GM19238 (cell line): Measurements from ENCODE around the gene TBX2.

Experiments
- DNase-seq: peaks from one replicate; pipeline ENCODE4 v3.0.0; 2011; ENCODE audit warnings: low spot score; ENCODE audit not compliant: insufficient read length

TBX2 gene

DNA sequence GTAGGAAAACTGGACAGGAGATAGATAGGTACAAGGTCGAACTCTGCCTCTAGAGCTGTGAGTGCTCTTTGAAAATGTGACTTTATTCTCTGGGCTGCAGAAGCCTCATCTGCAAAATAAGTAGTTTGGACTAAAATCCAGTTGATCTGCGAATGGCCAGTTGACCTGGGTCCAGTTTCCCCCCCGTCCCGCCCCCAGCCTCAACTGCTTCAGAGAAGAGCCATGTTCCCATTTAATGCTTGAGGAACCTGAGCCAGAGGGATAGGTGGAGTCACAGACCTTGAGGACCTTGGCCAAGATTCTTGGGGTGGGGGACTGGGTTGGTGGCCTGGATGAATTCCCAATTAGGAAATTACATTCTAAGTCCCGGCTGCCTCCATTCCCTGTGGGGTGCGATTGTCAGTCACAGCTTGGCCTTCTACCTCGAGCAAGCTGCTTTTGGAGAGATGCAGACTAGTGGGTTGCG lies 14.1 kb downstream of the TBX2 start:
- no peak for DNase-seq

DNA sequence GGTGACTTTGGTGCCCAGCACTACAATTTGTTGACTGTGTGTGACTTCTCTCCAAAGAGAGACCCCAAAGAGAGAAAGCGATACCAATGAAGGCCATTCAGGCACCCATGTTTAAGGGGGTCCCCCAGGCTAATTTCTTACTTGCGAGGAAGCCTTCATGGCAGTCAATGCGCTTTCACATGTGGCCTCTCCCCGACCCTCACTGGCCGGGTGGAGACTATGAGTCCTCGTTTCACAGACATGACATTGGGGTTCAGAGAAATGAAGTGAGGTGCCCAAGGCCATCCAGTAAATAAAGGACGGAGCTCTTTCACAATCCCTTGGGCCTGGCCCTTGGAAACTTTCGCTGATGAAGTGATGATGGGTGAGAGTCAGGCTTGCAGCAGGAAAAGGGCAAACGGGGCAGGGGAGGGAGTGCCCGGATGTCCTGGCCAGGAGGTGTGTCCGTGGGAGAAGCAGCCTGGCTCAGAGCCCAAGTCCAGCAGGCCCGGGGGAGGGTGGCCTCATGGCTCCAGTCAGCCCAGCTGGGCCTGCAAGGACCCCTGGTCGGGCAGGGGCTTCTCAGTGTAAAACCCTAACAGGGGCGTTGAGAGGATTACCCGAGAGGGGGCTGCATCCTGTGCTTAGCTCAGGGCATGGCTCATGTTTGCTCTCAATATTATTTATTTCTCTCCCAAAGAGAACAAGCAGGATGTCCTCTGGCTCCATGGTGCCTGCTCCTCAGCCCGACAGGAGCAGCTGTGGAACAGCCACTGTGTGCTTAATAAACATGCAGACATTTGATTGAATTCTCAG lies 14.7 kb downstream of the TBX2 start:
- DNase-seq, result no peak

DNA sequence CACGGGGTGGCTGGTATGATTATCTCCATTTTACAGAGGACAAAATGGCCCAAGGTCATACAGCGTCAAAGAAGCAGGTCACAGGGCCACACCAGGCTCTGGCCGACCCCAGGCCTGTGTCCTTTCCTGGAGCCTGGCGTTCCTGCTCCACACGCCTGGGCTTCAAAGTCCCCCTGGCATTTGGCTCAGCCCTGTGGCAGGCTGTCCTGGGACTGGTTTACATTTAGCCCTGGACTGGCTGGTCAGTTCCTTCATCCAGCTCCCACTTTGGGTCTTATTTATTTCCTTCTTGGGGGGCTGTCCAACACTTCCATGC lies 15.3 kb downstream of the TBX2 start:
- no peak for DNase-seq

DNA sequence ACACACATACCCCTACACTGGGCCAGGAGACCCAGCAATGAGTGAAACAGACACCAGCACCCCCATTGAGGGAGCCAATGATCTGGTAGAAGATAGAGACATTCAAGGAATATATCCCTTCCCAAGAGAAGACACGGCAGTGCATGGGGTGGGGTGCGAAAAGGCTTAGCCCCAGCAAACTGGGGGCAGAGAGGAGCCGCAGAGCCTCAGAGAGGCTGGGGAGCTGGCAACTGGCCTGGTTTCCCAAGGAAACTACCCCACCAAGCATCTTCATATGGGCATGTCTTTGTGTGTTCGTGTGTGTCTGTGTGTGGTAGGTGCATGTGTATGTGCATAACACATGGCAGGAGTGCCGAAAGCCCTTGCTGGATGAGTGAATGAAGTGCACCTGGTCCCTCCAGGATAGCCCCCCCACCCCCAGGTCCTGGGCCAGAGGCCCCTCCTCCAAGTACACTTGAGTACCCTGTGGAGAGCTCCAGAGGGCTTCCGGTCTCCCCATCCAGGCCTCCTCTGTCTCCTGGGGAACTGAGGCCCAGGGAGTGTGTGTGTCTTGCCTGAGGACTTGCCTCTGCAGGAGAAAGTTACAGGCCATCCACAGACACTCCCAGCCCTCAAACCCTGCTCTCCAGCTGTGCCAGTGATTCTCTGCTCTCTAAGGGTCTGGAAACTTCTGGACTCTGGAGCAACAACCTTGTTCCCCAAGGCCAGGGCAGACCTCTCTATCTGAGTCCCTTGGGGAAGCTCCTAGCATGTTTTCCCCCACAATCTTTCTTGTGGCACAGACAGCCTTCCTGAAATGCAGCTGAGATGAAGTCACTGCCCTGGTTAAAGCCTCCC lies 15.9 kb downstream of the TBX2 start:
- no peak for DNase-seq

DNA sequence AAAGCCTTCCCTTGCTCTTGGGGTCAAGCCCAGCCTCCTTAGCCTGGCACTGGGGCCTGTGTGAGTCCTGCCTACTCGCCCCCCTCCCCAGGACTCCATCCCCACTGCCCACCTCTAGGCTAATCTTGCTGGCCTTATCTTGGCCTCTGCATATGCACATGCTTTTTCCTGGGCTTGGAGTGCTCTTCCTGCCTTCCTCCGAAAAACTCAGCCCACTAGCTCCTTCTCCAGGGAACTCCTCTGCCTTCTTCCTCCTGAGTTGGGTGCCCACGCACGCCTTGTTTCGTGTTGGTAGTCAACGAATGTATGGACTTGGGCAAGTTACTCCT lies 16.5 kb downstream of the TBX2 start:
- DNase-seq, result no peak

DNA sequence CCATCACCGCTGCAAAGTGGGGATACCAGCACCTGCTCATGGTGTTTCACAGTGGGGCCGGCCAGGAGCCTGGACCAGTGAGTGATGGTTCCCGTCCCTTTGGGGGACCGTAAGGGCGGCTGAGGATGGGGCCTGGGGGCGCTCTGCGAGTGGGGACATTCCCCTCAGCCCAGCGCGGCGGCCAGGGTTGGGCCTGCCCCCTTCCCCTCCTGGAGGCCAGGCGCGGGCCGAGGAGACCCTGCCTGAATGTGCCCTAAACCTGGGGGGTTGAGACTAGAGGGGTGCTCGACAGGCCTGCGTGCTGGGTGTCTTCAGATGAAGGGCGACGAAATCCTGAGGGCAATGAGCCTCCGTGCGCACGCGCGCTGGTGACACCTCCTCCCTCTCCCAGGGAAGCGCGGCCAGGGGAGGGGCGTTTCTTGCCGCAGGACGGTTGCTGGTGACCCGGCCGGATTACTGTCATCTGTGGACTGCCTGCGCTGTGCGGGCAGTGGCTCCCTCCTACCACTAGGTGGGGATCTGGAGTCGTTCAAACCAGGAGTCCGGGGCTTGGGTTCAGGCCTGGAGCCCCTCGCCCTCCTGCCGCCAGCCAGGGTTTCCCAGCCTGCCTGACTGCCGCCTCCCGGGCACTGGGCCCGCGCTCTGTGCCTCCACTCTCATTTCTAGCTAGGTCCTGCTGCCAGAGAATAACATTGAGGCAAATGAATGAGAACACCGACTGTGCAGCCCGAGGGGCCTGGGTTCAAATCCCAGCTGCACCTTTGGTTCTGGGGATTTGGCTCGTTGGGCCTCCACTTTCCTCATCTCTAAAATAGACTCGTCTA lies 17.1 kb downstream of the TBX2 start:
- no peak for DNase-seq

DNA sequence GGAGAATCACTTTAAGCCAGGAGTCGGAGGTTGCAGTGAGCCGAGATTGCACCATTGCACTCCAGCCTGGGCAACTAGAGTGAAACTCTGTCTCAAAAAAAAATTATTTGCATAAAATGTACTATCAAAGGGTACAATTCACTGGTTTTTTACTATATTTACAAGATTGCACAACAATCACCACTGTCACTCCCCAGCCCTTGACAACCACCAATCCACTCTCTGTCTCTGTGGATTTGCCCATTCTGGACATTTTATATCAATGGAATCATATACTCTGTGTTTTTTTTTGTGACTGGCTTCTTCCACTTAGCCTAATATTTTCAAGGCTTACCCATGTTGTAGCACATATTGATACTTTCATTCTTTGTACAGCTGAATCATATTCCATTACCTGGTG lies 18.8 kb downstream of the TBX2 start:
- no peak for DNase-seq

DNA sequence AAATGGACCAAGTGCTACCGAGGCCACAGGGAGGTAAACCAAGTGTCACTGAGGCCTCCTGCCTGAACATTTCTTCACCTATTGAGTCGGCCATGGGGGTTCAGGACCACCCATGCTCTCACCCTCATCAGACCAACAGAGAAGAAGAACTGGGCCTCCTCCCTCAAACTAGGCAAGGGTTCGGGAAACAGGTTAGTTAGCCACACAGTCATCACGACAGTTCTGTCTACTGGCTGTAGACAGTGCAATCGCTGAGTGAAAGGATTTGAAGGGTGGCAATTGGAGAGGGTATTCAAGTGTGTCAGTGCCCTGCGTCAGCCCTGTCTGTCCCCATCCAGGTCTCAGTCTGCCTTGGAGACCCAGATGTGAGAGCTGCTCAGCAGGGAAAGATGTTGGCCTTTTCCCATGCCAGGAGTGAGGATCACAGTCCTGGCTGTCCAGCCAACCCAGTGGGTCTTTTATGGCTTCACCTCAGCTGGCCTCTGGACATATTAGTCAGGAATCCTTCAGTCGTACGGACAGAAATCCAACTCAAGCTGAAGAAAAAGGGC lies 19.9 kb downstream of the TBX2 start:
- DNase-seq, result no peak

DNA sequence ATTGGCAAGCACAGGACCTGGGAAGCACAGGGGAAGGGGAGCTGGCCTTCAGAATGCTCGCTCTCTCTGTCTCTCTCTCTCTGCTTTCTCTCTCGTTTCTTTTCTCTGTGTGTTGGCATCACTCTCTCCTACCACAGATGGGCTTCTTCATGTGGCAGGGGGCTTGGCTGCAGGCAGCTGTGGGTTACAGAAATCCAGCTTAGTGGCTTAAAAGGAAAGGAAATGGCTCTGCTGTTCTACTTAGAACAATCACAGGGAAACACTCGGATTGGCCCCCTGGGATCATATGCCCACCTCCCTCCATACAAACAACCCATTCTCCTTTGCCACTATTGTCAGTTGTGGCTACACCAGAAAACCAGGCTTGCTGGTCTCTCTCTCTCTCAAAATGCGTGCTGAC lies 20.4 kb downstream of the TBX2 start:
- DNase-seq, result no peak

DNA sequence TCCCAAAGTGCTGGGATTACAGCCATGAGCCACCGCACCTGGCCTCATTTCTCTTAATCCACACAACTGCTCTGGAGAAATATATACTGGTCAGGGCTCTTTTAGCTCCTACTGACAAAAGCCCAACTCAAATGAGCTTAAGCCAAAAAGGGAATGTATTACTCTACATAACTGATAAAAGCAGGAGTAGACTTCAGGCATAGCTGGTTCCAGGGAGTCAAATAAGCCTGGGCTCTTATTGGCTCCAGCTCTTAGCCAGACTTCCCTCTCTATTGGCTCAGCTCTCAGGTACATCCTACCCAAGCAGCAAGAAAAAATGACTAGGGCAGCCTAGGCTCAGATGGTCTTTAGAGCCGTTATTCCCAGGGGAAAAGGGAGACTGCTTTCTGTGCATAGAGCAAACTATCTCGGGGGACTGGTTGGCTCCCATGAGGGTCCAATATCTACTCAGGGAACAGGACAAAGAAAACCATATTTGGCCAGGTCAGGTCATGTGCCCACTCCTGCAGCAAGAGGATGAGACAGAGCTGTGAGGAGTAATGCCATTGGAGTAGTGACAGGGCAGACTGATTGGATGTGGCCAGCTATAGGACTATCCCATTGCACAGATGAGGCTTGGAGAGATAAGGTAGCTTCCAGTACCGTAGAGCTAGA lies 21.2 kb downstream of the TBX2 start:
- no peak for DNase-seq

DNA sequence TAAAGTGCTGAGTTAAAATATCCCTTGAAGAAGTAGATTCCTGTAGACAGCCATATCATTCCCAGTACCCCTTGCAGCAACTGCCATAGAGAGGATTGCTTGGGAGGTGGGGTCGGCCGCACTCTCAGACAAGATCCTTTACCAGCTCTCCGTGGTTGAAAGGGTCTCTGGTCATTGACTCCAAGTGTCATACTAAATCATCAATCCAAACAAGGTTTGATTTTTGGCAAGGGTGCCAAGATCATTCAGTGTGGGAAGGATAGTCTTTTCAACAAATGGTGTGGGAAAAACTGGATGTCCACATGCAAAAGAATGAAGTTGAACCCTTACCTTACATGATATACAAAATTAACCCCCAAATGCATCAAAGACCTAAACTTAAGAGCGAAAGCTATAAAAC lies 21.8 kb downstream of the TBX2 start:
- DNase-seq, result no peak

DNA sequence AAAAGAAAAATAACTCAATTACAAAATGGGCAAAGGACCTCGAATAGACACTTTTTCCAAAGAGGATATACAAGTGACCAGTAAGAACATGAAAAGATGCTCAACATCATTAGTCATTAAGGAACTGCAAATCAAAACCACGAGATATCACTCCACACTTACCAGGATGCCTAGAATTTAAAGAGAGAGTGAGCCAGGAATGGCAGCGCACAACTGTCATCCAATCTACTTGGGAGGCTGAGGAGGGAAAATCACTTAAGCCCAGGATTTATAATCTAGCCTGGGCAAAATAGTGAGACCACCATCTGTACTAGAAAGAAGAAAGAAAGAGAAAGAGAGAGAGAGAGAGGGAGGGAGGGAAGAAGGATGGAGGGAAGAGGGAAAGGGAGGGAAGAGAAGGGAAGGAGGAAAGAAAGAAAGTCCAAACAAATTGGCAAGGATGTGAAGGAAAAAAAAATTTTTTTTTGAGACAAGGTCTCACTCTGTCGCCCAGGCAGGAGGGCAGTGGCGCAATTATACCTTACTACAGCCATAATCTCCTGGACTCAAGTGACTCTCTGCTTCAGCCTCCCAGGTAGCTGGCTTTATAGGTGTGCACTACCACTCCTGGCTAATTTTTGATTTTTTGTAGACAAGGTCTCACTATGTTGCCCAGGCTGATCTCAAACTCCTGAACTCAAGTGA lies 22.6 kb downstream of the TBX2 start:
- DNase-seq, result no peak

DNA sequence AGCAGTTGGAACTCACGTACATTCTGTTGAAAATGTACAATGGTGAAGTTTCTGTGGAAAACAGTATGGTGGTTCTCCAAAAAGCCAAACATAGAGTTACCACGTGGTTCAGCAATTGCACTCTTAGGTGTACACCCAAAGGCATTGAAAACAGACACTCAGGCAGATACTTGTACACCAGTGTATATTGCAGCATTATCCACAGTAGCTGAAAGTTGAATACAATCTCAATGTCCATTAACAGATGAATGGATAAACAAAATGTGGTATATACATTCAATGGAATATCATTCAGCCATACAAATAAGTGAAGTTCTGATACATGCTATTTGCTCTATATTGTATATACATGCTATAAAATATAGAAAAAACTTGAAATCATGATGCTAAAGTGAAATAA lies 23.2 kb downstream of the TBX2 start:
- DNase-seq, result no peak

DNA sequence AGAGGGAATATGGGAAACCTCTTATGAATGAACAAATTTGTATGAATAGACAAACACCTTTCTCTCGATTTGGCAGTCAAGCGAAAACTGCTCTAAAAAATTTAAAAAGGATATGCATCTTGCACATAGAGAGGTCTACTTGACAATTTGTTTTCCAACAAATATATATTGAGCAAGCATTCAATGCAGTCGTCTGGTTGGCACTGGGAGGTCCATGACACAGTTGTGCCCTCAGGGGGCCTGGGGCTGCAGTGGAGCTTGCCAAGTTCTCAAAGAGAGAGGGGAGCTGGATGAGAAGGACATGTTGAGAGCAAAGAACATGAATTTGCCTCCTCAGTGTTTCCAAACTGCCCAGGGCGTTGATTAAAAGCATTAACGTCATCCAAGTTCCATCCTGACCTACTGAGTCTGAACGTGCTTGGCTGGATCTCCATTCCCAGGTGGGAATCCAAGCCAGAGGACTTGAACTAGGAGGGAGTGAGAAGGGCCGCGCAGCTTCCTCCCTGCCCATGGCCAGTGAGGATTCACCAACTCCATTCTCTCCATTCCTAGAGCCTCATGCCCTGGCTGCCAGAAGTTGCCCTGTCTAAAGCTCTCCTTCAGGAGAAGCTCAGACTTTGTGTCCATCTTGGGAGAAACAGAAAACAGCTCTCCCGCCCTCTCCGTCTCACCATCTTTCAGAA lies 24.5 kb downstream of the TBX2 start:
- no peak for DNase-seq

DNA sequence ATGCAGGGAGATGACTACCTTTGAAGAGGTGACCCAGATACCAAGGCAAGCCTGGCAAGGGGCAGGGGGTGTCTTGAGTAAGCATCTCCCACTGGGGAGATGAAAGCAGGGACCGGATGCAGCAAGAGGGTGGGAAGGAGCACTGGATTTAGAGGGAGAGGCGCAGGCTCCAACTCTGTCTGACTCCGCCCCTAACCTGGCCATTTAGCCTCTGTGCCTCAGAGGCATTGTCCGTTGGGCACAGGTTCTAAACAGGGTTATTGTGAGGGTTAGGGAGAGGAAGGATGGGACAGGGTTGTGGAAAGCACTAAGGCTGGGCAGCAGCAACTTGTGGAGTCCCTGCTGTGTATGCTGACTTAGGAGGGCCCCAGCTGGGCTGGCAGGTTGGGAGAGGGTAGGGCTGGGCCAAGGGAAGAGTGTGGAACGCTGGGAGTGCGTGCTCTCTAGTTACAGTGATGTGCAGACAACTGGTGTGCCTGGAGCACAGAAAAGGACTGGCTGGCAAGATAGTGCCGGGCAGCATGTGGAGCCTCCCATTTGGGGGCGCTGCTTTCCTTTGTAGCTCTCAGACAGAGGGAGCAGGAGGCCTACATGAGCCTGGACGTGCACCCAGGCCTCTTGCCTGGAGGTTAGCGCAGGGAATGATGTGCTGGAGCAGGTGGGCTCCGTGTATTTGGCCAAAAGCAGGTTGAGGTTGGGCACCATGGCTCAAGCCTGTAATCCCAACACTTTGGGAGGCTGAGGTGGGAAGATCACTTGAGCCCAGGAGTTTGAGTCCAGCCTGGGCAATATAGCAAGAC lies 26.2 kb downstream of the TBX2 start:
- DNase-seq, result no peak

DNA sequence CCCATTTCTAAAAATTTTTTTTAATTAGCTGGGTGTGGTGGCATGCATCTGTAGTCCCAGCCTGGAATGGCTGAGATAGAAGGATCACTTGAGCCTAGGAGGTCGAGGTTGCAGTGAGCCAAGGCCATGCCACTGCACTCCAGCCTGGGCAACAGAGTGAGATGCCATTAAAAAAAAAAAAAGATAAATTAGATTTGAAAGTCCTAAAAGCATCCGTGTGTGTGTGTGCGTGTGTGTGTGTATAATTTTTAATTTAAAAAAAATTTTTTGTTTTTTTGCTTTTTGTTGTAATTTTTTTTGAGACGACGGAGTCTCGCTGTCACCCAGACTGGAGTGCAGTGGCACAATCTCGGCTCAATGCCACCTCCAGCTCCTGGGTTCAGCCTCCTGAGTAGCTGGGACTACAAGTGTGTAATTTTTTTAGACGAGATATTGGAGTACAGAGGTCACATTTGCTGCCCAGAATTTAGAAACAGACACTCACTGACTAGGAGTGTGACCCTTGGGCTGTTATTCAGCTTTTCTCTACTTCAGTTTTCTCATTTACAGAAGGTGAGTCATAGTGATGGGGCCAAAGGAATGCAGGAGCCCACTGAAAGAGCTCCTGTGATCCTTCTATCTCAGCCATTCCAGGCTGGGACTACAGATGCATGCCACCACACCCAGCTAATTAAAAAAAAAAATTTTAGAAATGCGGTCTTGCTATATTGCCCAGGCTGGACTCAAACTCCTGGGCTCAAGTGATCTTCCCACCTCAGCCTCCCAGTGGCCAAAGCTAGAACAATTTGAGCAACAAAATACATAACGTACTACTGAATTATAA lies 27.1 kb downstream of the TBX2 start:
- no peak for DNase-seq

DNA sequence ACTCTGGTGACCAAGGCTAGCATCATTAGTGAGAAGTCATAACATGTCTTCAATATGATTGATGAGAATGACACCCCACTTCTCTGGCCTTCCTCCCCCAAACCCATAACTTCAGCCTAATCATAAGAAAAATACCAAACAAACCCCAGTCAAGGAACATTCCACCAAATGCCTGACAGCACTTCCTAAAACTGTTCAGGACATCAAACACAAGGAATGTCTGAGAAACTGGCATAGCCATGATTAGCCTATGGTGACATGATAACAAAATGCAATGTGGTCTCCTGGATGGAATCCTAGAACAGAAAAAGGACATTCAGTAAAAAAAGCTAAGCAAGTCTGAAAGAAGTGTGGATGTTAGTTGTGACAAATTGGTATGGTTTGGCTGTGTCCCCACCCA lies 27.9 kb downstream of the TBX2 start:
- no peak for DNase-seq

DNA sequence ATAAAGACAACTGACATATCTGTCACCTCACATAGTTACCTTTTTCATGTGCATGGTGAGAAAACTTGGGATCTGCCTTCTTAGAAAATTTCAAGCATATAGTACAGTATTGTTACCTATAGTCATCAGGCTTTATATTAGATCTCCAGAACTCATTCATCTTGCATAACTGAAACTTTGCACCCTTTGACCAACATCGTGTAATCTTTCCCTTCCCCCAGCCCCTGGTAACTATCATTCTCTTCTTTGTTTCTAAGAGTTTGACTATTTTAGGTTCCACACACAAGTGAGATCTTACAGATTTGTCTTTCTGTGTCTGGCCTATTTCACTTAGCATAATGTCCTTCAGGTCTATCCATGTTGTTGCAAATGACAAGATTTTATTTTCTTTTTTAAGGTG lies 29.6 kb downstream of the TBX2 start:
- no peak for DNase-seq
